Fibroblast of the aortic adventitia (primary cell): ENCODE results near the gene ARRDC4. TPM values are rescaled to one million over a fixed set of nuclear protein-coding genes. Genes with fewer than 3 reads are reported as not detected.

Experiments
- DNase-seq: peaks from one replicate; pipeline ENCODE4 v3.0.0-alpha.2; 2010; ENCODE audit warnings: low read depth
- H3K4me3 ChIP-seq: 2 replicates; pipeline ENCODE4 v1.5.1; 2011; ENCODE audit warnings: low read depth, mild to moderate bottlenecking, control low read depth, low read length, moderate library complexity
- total RNA-seq: library from RNA; depleted of rRNA; stranded (reverse); fragments of >200 nt; gene quantifications from 2 replicates; pipeline ENCODE4 v1.2.3, GENCODE V29; 2012; ENCODE audit warnings: low replicate concordance
- TF ChIP-seq, protein P1 (sequence below): IDR thresholded peaks from 2 replicates; pipeline ENCODE4 v1.5.1; 2011; ENCODE audit warnings: mild to moderate bottlenecking, low read length, control low read depth, inconsistent platforms; ENCODE audit not compliant: insufficient read depth

Gene ARRDC4
- total RNA-seq, 1 donor, result 6.2 TPM

DNA sequence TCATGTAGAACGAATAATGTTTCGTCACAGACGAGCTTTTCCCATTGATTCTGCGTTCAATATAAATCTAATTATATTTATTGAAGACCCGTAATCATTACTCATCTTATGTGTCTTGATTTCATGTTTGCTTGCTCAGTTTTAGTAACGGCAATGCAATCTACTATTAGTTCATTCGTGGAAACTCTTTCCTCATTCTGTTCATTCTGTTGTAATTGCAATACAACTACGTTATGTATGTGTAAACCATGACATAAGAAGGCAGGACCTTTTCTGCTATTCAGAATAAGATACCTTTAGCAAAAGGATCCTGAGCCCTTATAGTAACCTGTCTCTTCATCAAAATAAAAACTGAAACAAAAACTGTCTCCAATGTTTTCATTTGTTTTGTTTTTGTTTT, 6.8 kb upstream of the ARRDC4 start:
- H3K4me3 ChIP-seq, result no peak overlapping the region
- TF ChIP-seq, protein P1, sequence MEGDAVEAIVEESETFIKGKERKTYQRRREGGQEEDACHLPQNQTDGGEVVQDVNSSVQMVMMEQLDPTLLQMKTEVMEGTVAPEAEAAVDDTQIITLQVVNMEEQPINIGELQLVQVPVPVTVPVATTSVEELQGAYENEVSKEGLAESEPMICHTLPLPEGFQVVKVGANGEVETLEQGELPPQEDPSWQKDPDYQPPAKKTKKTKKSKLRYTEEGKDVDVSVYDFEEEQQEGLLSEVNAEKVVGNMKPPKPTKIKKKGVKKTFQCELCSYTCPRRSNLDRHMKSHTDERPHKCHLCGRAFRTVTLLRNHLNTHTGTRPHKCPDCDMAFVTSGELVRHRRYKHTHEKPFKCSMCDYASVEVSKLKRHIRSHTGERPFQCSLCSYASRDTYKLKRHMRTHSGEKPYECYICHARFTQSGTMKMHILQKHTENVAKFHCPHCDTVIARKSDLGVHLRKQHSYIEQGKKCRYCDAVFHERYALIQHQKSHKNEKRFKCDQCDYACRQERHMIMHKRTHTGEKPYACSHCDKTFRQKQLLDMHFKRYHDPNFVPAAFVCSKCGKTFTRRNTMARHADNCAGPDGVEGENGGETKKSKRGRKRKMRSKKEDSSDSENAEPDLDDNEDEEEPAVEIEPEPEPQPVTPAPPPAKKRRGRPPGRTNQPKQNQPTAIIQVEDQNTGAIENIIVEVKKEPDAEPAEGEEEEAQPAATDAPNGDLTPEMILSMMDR, result no peak
- DNase-seq, result no peak

DNA sequence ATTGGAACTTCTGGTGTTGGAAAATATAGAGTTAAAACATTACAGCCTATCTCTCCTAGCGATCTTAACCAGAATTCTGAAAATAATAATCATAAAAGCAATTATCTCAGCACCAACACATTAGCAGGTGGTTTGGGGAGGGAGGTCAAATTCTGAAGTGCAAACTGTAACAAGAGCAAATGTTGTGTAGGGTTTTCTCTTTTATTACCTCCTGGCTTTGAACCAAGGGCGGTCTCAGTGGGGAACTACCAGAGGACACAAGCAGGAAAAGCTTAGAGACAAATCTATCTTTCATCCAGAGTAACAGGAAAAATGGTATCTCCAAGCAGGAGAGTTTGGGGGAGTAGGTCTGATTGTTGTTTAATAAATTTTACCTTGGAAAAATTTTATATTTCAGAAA, 5.5 kb upstream of the ARRDC4 start:
- no peak overlapping the region for H3K4me3 ChIP-seq
- no peak for DNase-seq

DNA sequence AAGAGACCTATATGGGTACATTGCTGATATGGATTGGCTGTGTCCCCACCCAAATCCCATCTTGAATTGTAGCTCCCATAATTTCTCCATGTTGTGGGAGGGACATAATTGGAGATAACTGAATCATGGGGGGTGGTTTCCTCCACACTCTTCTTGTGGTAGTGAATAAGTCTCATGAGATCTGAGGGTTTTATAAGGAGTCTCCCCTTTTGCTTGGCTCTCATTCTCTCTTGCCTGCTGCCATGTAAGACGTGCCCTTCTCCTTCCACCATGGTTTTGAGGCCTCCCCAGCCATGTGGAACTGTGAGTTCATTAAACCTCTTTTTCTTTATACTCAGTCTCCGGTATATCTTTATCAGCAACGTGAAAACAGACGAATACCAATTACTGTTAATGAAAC, 5.0 kb upstream of the ARRDC4 start:
- TF ChIP-seq, protein P1, result no peak
- no peak for DNase-seq
- no peak overlapping the region for H3K4me3 ChIP-seq

More for the DNA sequence above, 5.5 kb upstream of the ARRDC4 start:
- TF ChIP-seq, protein P1, result no peak

DNA sequence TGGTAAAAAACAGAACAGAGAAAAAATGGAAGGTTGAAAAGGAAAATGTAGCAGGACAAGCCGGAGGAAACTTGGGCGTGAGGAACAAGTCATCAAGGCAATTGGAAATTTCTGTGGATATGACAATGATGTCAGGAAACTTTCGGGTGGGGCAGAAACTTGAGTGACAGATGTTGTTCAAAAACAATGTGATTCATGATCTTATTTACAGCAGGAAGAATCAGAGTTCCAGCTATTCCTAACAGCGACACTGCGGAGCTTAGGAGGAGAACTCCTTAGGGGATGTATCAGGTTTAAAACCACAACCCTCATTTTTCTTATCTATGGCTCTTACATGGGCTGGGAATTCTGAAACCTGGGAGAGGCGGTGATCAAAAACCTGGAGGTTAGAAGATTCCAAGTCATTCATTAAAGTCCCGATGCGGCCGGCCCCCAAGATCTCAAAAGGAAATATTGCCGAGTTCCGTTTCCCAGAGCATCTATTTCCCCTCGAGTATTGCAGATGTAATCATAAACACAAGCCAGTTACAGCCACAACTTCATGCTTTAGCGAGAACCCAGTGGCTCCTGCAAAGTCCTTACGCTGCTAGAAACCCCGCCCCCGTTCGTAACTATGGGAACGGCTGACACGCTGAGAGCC, 659 bp upstream of the ARRDC4 start:
- no peak for DNase-seq
- TF ChIP-seq, protein P1, result no peak
- peak overlapping the region; percentile 61 for H3K4me3 ChIP-seq

DNA sequence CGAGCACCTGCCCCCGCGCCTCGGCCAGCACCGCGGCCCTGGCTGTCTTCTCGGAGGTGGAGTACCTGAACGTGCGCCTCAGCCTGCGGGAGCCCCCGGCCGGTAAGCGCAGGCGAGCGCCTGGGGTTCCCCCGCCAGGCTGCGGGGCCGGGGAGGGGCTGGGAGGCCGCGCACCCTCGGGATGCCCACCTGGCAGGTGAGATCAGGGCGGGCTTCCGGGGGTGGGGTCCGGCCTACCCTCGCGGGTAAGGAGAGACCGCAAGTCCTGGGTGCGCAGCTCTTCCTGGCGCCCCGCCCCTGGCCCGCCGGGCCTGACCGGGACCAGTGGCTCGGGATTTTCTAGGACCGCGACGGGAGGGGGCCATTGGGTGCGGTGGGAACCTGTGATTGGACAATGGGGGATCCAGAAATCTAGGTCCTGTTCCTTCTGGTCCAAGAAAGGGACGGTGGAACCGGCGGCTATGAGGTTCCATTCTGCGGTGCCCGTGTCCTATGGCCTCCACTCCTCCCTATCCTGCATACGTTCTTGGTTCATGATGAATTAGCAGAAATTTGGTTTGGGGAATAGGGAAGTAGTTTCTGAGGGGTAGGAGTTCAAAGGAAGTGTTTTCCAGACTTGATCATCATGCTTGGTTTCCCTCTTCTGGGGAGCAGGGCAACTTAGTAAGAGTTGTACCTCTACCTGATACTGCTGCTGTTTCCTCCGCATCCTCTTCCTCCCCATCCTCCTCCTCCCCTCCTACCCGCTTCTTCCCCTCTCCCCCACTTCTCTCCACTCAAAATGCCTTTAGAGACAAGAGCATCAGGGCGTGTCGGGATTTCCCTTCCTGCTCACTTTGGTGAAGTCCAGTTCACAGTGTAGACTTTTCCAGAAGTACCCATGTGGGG, 808 bp downstream of the ARRDC4 start:
- TF ChIP-seq, protein P1, result no peak

DNA sequence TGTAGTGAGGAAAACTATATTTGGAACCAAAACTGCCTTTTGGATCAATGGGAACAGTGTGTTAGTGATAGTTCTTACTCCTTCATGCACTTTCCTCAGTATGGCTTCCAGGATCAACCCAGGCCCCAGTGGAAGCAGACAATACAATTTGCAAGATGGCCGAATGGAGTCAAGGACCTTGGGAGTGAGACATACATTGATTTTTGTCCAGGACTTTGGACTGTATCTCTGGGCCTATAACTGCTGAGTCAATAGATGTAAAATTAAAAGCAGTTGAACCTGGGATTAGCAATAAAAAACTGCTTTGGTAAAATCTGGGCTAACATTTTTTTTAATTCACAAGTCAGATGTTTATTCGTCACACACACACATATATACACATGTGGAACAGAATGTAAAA, 1.8 kb downstream of the ARRDC4 start:
- no peak for DNase-seq
- TF ChIP-seq, protein P1, result no peak
- H3K4me3 ChIP-seq, result peak overlapping the region; percentile 82

More for the DNA sequence above, 808 bp downstream of the ARRDC4 start:
- H3K4me3 ChIP-seq, result peak overlapping the region; percentile 82
- DNase-seq, result peak; percentile 31
